Osteocyte (in vitro differentiated cells): ENCODE measurements around the gene CSAG2. TPM values are rescaled to one million over a fixed set of nuclear protein-coding genes. Genes with fewer than 3 reads are reported as not detected.
"Not testable (repeated sequence)": the region's sequence is repeated elsewhere in the genome, so short reads cannot be mapped to it uniquely, and the experiment has no call there.

Experiments used
- DNase-seq: peaks from one replicate; pipeline ENCODE4 v3.0.0; 2021; ENCODE audit warnings: mixed read lengths; ENCODE audit not compliant: unreplicated experiment; ENCODE audit errors: extremely low spot score
- H3K27ac Mint-ChIP-seq: one replicate; pipeline ENCODE4 v1.8.0; 2021; ENCODE audit warnings: mild to moderate bottlenecking, mixed read lengths; ENCODE audit not compliant: unreplicated experiment
- H3K27me3 Mint-ChIP-seq: one replicate; pipeline ENCODE4 v1.8.0; 2021; ENCODE audit warnings: mixed read lengths; ENCODE audit not compliant: unreplicated experiment
- H3K36me3 Mint-ChIP-seq: one replicate; pipeline ENCODE4 v1.8.0; 2021; ENCODE audit warnings: mixed read lengths; ENCODE audit not compliant: unreplicated experiment
- H3K4me1 Mint-ChIP-seq: one replicate; pipeline ENCODE4 v1.8.0; 2021; ENCODE audit warnings: mixed read lengths; ENCODE audit not compliant: unreplicated experiment
- H3K4me3 Mint-ChIP-seq: one replicate; pipeline ENCODE4 v1.8.0; 2021; ENCODE audit warnings: mild to moderate bottlenecking, moderate library complexity, mixed read lengths; ENCODE audit not compliant: unreplicated experiment
- H3K9me3 Mint-ChIP-seq: one replicate; pipeline ENCODE4 v1.8.0; 2021; ENCODE audit warnings: mixed read lengths; ENCODE audit not compliant: unreplicated experiment
- CTCF ChIP-seq: fragments of 200-600 bp; sonication (generic); IDR thresholded peaks from 2 replicates; pipeline ENCODE4 v1.5.0; 2021; ENCODE audit warnings: antibody characterized with exemption, mild to moderate bottlenecking, moderate library complexity
- long read RNA-seq: library from polyadenylated mRNA; unstranded; transcript quantifications from one replicate; pipeline ENCODE4 v2.0.0, GENCODE V29; 2021
- total RNA-seq: library from RNA; stranded (reverse); gene quantifications from 2 replicates; pipeline ENCODE4 v1.2.1, GENCODE V29; 2021

The CSAG2 gene
- total RNA-seq: not detected in 2 replicates
- long read RNA-seq: 0 reads

GRCh38 chrX:152709173-152709572 is at the start of gene CSAG2:
Gene CSAG2, minus strand, starts transcription at chrX:152709273. Its CDS starts 161 bp downstream, at chrX:152709112.
- DNase-seq, H3K4me3 Mint-ChIP-seq, H3K4me1 Mint-ChIP-seq, H3K27ac Mint-ChIP-seq, H3K9me3 Mint-ChIP-seq, H3K27me3 Mint-ChIP-seq, H3K36me3 Mint-ChIP-seq: not testable (repeated sequence)

- H3K4me1 Mint-ChIP-seq, H3K4me3 Mint-ChIP-seq, H3K9me3 Mint-ChIP-seq, H3K27me3 Mint-ChIP-seq, DNase-seq, H3K36me3 Mint-ChIP-seq, H3K27ac Mint-ChIP-seq: not testable (repeated sequence)
These were observed 45.8 kb upstream of the CSAG2 start for GRCh38 chrX:152754871-152755270.

- H3K27ac Mint-ChIP-seq, H3K9me3 Mint-ChIP-seq, H3K4me3 Mint-ChIP-seq, H3K4me1 Mint-ChIP-seq, DNase-seq, H3K27me3 Mint-ChIP-seq, H3K36me3 Mint-ChIP-seq: not testable (repeated sequence)
These were observed 44.9 kb upstream of the CSAG2 start, which contains the start of gene MAGEA2 for GRCh38 chrX:152753686-152754650. Gene MAGEA2, minus strand, starts transcription at chrX:152753842. Its CDS starts 2,479 bp downstream, at chrX:152751363.

- no peak for DNase-seq
- Mint-ChIP-seq H3K27ac (no peak overlapping the region), H3K27me3 (no peaks in the 10 kb centered on the region), H3K36me3 (no peaks in the 10 kb centered on the region), H3K4me1 (no peaks in the 10 kb centered on the region), H3K9me3 (no peaks in the 10 kb centered on the region), H3K4me3 (no peak overlapping the region)
- TF ChIP-seq CTCF: no peak
These were observed 29.5 kb upstream of the CSAG2 start for GRCh38 chrX:152738560-152738959.

- H3K36me3 Mint-ChIP-seq, H3K4me1 Mint-ChIP-seq, H3K9me3 Mint-ChIP-seq, H3K27me3 Mint-ChIP-seq, H3K4me3 Mint-ChIP-seq, H3K27ac Mint-ChIP-seq: not testable (repeated sequence)
- DNase-seq: peak; percentile 73
These were observed 27.5 kb upstream of the CSAG2 start for GRCh38 chrX:152736528-152736927.

GRCh38 chrX:152735860-152736511 is 26.9 kb upstream of the CSAG2 start:
- TF ChIP-seq CTCF: no peak
- DNase-seq: peak; percentile 64
- Mint-ChIP-seq H3K27me3 (no peaks in the 10 kb centered on the region), H3K4me3 (no peak overlapping the region), H3K4me1 (no peaks in the 10 kb centered on the region), H3K9me3 (peaks cover 3% of the 10 kb centered on the region), H3K36me3 (no peaks in the 10 kb centered on the region), H3K27ac (no peak overlapping the region)

- Mint-ChIP-seq H3K36me3 (no peaks in the 10 kb centered on the region), H3K27me3 (no peaks in the 10 kb centered on the region), H3K4me1 (no peaks in the 10 kb centered on the region), H3K9me3 (peaks cover 8% of the 10 kb centered on the region), H3K4me3 (no peak overlapping the region), H3K27ac (no peak overlapping the region)
- TF ChIP-seq CTCF: no peak
- DNase-seq: peak; percentile 64
These were observed 26.0 kb upstream of the CSAG2 start for GRCh38 chrX:152735101-152735500.

GRCh38 chrX:152734143-152734858 is 25.2 kb upstream of the CSAG2 start:
- H3K4me1 Mint-ChIP-seq, H3K27me3 Mint-ChIP-seq, H3K4me3 Mint-ChIP-seq, H3K27ac Mint-ChIP-seq, H3K36me3 Mint-ChIP-seq: not testable (repeated sequence)
- peak; percentile 75 for DNase-seq
- peaks cover 10% of the 10 kb centered on the region for H3K9me3 Mint-ChIP-seq
